GM12865 (cell line): ENCODE measurements around the gene USP10.

Source experiments
- DNase-seq: peaks from one replicate; pipeline ENCODE4 v3.0.0; 2010; ENCODE audit warnings: low read depth
- H3K4me3 ChIP-seq: 2 replicates; pipeline ENCODE4 v1.5.1; 2011; ENCODE audit warnings: mild to moderate bottlenecking, low read depth, low read length, control low read depth
- TF ChIP-seq, protein P1 (sequence below): IDR thresholded peaks from 2 replicates; pipeline ENCODE4 v1.5.1; 2011; ENCODE audit warnings: low read length, control low read depth, low read depth, inconsistent platforms; ENCODE audit not compliant: insufficient read depth; ENCODE audit errors: missing control alignments

USP10 gene

DNA sequence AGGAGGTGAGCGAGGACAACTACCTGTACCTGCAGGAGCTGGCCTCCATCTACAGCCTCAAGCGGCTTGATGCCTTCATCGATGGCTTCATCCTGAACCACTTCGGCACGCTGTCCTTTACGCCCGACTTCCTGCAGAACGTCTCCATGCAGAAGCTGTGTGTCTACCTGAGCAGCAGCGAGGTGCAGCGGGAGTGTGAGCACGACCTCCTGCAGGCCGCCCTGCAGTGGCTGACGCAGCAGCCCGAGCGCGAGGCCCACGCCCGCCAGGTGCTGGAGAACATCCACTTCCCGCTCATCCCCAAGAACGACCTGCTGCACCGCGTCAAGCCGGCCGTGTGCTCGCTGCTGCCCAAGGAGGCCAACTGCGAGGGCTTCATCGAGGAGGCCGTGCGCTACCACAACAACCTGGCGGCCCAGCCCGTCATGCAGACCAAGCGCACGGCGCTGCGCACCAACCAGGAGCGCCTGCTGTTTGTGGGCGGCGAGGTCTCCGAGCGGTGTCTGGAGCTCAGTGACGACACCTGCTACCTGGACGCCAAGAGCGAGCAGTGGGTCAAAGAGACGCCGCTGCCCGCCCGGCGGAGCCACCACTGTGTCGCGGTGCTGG is 42.5 kb upstream of the USP10 start:
- TF ChIP-seq, protein P1, sequence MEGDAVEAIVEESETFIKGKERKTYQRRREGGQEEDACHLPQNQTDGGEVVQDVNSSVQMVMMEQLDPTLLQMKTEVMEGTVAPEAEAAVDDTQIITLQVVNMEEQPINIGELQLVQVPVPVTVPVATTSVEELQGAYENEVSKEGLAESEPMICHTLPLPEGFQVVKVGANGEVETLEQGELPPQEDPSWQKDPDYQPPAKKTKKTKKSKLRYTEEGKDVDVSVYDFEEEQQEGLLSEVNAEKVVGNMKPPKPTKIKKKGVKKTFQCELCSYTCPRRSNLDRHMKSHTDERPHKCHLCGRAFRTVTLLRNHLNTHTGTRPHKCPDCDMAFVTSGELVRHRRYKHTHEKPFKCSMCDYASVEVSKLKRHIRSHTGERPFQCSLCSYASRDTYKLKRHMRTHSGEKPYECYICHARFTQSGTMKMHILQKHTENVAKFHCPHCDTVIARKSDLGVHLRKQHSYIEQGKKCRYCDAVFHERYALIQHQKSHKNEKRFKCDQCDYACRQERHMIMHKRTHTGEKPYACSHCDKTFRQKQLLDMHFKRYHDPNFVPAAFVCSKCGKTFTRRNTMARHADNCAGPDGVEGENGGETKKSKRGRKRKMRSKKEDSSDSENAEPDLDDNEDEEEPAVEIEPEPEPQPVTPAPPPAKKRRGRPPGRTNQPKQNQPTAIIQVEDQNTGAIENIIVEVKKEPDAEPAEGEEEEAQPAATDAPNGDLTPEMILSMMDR: no peak
- no peak overlapping the region for H3K4me3 ChIP-seq
- DNase-seq: no peak

DNA sequence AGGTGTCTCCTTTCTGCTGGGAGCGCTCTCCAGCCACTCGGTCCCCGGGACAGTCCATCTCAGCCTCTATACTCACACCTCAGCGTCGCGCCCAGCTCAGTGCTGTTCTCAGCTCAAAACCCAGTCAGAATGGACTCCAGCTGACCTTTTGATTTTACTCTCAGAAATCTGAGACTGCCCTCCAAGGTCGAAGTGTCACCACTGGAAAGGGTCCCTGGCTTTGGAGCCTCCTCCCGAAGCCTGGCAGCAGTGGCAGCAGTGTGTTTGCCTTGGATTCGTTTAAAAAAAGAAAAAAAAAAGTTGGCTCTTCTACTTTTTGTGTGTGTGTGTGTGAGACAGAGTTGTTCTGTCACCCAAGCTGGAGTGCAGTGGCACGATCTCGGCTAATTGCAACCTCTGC is 41.1 kb upstream of the USP10 start:
- DNase-seq: no peak
- TF ChIP-seq, protein P1: no peak
- H3K4me3 ChIP-seq: no peak overlapping the region

DNA sequence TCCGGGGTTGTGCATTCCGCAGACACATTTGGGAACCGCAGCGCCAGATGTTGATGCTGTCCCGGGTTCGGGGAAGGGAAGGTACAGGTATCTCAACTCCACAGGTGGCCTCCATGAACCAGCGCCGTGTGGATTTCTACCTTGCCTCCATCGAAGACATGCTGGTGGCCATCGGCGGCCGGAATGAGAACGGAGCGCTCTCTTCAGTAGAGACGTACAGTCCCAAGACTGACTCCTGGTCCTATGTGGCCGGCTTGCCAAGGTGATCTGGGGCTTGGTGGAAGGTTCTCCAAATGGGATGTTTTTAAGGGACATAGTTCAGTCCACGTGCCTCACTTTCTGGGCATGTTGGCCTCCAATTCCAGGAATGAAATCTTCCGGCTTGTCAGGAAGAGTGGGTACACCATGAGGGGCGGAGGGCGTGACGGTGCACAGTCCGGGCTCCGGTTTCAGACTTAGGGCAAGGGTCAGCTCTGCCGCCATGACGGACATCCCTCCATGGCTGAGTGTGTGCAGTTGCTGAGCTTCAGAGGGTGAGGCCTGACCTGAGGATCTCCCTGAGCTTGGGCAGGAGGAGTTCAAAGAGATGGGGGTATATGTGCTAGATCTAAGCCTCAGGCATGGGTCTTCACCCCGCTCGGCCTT is 40.0 kb upstream of the USP10 start:
- DNase-seq: no peak
- H3K4me3 ChIP-seq: no peak overlapping the region

DNA sequence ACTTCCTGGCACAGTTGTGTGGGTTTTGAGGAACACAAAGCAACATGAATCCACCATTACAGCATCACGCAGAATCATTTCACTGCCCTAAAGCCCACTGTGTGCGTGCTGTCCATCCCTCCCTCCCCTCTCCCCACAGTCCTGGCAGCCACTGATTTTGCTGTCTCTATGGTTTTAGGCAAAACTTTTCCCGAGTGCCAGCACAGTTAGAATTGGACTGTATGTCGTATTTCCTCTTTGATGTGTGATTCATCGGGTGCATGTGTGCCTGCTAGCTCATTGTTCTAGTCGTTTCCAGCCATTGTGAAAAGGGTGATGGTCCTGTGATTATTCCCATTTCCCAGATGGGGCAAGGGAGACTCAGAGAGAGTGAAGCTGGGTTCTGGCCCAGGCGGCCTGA is 38.8 kb upstream of the USP10 start:
- DNase-seq: no peak
- no peak overlapping the region for H3K4me3 ChIP-seq
- TF ChIP-seq, protein P1: no peak

More for the DNA sequence above, 40.0 kb upstream of the USP10 start:
- TF ChIP-seq, protein P1: no peak

DNA sequence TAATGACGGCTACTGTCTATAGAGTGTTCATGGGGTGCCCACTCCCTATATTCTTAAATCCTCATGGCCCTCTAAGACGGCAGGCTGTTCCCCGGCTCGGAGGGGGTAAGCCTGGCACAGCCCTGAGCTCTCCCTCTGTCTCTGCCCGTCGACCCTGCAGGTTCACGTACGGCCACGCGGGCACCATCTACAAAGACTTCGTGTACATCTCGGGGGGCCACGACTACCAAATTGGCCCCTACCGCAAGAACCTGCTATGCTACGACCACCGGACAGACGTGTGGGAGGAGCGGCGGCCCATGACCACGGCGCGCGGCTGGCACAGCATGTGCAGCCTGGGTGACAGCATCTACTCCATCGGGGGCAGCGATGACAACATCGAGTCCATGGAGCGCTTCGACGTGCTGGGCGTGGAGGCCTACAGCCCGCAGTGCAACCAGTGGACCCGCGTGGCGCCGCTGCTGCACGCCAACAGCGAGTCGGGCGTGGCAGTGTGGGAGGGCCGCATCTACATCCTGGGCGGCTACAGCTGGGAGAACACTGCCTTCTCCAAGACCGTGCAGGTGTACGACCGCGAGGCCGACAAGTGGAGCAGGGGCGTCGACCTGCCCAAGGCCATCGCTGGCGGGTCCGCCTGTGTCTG is 38.3 kb upstream of the USP10 start:
- H3K4me3 ChIP-seq: no peak overlapping the region
- TF ChIP-seq, protein P1: no peak
- DNase-seq: no peak

DNA sequence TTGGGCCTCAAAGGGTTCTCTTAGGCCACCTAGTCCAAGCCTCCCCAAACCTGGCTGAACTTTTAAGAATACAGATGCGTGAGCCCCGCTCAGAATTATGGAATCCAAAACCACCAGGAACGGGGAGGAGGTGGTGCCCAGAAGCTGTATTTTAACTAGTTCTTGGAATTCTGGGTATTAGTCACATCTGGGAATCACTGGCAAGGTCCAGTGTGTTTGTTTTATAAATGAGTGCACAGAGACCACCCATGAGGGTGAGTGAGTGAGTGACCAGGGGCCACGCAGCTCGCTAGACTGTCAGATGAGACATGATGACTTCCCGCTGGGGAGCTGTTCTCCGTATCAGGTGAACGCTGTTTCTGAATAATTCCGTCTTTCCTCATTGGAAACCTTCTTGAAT is 37.3 kb upstream of the USP10 start:
- DNase-seq: no peak
- no peak overlapping the region for H3K4me3 ChIP-seq
- TF ChIP-seq, protein P1: no peak
